PC-3 (cell line): Measurements from ENCODE around the gene TBC1D16.

Source experiments
- EZH2 ChIP-seq: fragments of 300-600 bp; sonication (generic); IDR thresholded peaks from one replicate; pipeline ENCODE4 v1.6.1; 2017; ENCODE audit warnings: antibody characterized with exemption, mild to moderate bottlenecking, low read length; ENCODE audit not compliant: unreplicated experiment
- EZH2phosphoT487 ChIP-seq: fragments of 300-600 bp; sonication (generic); IDR thresholded peaks from 2 replicates; pipeline ENCODE4 v1.6.1; 2018; ENCODE audit warnings: mild to moderate bottlenecking, antibody characterized with exemption, low read length, borderline replicate concordance
- TF ChIP-seq, protein P1 (sequence below): fragments of 300-600 bp; sonication (generic); conservative IDR thresholded peaks from 2 replicates; pipeline ENCODE4 v1.5.1; 2017; ENCODE audit warnings: antibody characterized with exemption, low read depth, mild to moderate bottlenecking, low read length

DNA sequence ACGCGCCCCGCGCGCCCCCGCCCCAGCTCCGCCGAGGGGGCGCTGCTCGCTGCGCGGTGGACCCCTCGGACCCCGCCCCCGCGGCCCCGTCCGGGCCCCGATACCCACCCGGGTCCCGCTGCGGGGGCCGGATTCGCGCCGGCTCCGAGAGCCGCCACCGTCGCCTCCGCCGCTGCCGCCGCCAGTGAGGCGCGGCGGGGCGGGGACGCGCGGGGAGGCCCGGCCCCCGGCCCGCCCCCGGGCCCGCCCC, at the start of gene TBC1D16:
- TF ChIP-seq, protein P1, sequence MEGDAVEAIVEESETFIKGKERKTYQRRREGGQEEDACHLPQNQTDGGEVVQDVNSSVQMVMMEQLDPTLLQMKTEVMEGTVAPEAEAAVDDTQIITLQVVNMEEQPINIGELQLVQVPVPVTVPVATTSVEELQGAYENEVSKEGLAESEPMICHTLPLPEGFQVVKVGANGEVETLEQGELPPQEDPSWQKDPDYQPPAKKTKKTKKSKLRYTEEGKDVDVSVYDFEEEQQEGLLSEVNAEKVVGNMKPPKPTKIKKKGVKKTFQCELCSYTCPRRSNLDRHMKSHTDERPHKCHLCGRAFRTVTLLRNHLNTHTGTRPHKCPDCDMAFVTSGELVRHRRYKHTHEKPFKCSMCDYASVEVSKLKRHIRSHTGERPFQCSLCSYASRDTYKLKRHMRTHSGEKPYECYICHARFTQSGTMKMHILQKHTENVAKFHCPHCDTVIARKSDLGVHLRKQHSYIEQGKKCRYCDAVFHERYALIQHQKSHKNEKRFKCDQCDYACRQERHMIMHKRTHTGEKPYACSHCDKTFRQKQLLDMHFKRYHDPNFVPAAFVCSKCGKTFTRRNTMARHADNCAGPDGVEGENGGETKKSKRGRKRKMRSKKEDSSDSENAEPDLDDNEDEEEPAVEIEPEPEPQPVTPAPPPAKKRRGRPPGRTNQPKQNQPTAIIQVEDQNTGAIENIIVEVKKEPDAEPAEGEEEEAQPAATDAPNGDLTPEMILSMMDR = no peak
- TF ChIP-seq EZH2phosphoT487 = no peak
- no peak for TF ChIP-seq EZH2
